T47D (cell line): Measurements from ENCODE around the gene F11.
"Not testable (repeated sequence)": the region's sequence is repeated elsewhere in the genome, so short reads cannot be mapped to it uniquely, and the experiment has no call there.

Source experiments
- DNase-seq, 2 experiments: peaks; one replicate each; pipeline versions ENCODE4 v3.0.0 to v3.0.0-alpha.2; 2011 to 2012; ENCODE audit warnings: low read depth in 1 of 2, low spot score in 1 of 2
- JUND ChIP-seq: IDR thresholded peaks from 2 replicates; pipeline ENCODE4 v1.6.1; 2012; ENCODE audit warnings: low read depth
- in situ Hi-C: cut with HindIII; loops from 2 replicates; pipeline ENCODE4 v1.10.0; 2016; ENCODE audit warnings: low sequenced_read_pairs, low pct_unique_long_range_greater_than_20kb

Gene F11

GRCh38 chr4:186240848-186241491 lies 25.0 kb upstream of the F11 start:
- in situ Hi-C loops: no loop called here
- no peak for TF ChIP-seq JUND
- no peak for DNase-seq

- no peak for TF ChIP-seq JUND
- in situ Hi-C loops: no loop called here
- DNase-seq: no peak
Measured at GRCh38 chr4:186241616-186242015, 24.4 kb upstream of the F11 start.

- in situ Hi-C loops: not testable (repeated sequence)
Measured at GRCh38 chr4:186242031-186242430, 24.0 kb upstream of the F11 start.

GRCh38 chr4:186243331-186243730 lies 22.7 kb upstream of the F11 start:
- in situ Hi-C loops: no loop called here
- no peak for TF ChIP-seq JUND
- no peak for DNase-seq

More at GRCh38 chr4:186242031-186242430, 24.0 kb upstream of the F11 start:
- not testable (repeated sequence) for DNase-seq

GRCh38 chr4:186244835-186245234 lies 21.2 kb upstream of the F11 start:
- in situ Hi-C loops: no loop called here
- TF ChIP-seq JUND: no peak
- DNase-seq: no peak

GRCh38 chr4:186247062-186247752 lies 18.8 kb upstream of the F11 start:
- in situ Hi-C loops, DNase-seq: not testable (repeated sequence)

- DNase-seq: no peak
- TF ChIP-seq JUND: no peak
- in situ Hi-C loops: no loop called here
Measured at GRCh38 chr4:186248643-186249042, 17.3 kb upstream of the F11 start.

GRCh38 chr4:186249785-186250754 lies 15.9 kb upstream of the F11 start:
- DNase-seq: no peak

GRCh38 chr4:186250760-186251159 lies 15.2 kb upstream of the F11 start:
- no peak for TF ChIP-seq JUND
- DNase-seq: no peak
- in situ Hi-C loops: no loop called here

More at GRCh38 chr4:186249785-186250754, 15.9 kb upstream of the F11 start:
- TF ChIP-seq JUND: no peak
- in situ Hi-C loops: no loop called here

- TF ChIP-seq JUND: no peak
- DNase-seq: no peak
- in situ Hi-C loops: no loop called here
Measured at GRCh38 chr4:186255122-186255521, 10.9 kb upstream of the F11 start.

GRCh38 chr4:186258216-186258811 lies 7.7 kb upstream of the F11 start:
- DNase-seq: no peak
- no peak for TF ChIP-seq JUND
- in situ Hi-C loops: no loop called here

- no peak for TF ChIP-seq JUND
- no peak for DNase-seq
- in situ Hi-C loops: no loop called here
Measured at GRCh38 chr4:186260117-186260503, 5.9 kb upstream of the F11 start.
